AG10803 (cell line): ENCODE measurements around the gene GART.

Experiments
- DNase-seq: peaks from one replicate; pipeline ENCODE4 v3.0.0; 2010; ENCODE audit warnings: low read depth
- H3K4me3 ChIP-seq: 2 replicates; pipeline ENCODE4 v1.5.1; 2011; ENCODE audit warnings: mild to moderate bottlenecking, low read length, control low read depth
- TF ChIP-seq, protein P1 (sequence below): conservative IDR thresholded peaks from 2 replicates; pipeline ENCODE4 v1.5.1; 2011; ENCODE audit warnings: mild to moderate bottlenecking, low read length, control low read depth, inconsistent platforms

GART gene

GRCh38 chr21:33537212-33537611 is 4.7 kb downstream of the GART start:
- no peak for DNase-seq
- TF ChIP-seq, protein P1, sequence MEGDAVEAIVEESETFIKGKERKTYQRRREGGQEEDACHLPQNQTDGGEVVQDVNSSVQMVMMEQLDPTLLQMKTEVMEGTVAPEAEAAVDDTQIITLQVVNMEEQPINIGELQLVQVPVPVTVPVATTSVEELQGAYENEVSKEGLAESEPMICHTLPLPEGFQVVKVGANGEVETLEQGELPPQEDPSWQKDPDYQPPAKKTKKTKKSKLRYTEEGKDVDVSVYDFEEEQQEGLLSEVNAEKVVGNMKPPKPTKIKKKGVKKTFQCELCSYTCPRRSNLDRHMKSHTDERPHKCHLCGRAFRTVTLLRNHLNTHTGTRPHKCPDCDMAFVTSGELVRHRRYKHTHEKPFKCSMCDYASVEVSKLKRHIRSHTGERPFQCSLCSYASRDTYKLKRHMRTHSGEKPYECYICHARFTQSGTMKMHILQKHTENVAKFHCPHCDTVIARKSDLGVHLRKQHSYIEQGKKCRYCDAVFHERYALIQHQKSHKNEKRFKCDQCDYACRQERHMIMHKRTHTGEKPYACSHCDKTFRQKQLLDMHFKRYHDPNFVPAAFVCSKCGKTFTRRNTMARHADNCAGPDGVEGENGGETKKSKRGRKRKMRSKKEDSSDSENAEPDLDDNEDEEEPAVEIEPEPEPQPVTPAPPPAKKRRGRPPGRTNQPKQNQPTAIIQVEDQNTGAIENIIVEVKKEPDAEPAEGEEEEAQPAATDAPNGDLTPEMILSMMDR, result no peak

GRCh38 chr21:33531007-33531406 is 10.9 kb downstream of the GART start:
- DNase-seq, result no peak
- H3K4me3 ChIP-seq, result no peak overlapping the region
- TF ChIP-seq, protein P1, result no peak

More at GRCh38 chr21:33537212-33537611, 4.7 kb downstream of the GART start:
- no peak overlapping the region for H3K4me3 ChIP-seq

- TF ChIP-seq, protein P1, result no peak
- H3K4me3 ChIP-seq, result no peak overlapping the region
- no peak for DNase-seq
Observed at GRCh38 chr21:33522953-33523349, 19.0 kb downstream of the GART start.

DNA sequence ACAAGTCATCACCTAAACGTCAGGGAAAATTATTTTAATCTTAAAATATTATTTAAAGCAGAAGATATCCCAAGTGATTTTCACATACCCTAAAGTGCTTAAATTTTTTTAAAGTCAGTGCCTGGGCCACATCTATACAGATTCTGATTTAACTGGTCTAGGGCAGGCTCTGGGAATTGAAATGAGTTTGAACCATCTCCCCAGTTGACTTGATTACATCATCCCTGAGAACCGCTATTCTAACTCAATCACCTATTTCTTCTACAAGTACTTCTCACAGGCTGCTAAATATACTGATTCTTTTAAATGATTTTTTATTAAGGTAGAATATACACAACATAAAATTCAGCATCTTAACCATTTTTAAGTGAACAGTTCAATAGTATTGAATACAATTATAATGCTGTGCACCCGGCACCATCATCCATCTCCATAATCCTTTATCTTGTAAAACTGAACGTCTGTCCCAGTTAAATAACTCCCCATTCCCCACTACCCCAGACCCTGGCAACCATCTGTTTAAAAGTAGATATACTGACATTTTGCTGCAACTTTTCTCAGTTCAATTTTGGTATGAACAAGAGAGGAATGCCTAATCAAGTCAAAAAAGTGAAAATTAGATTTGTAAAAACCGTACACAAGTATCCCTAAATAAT is 19.5 kb downstream of the GART start:
- no peak overlapping the region for H3K4me3 ChIP-seq
- no peak for DNase-seq
- TF ChIP-seq, protein P1, result no peak

DNA sequence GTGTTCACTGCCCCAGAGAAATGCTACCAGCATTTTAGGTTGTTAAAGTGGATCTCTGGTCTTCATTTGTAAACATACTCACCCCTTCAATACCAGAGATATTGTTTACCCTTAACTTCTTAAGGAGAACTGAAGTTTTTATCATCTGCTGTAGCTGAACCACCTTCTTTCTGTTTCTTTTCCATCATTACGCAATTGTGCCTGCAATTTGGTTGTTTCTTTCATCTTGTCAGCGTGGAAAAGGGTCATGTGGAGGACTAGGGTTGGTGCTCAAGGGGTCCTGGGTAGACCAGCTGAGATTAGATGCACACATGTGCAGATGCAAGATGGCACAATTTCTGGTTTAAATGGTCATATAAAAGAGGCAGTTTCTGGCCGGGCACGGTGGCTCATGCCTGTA is 23.0 kb downstream of the GART start:
- no peak for DNase-seq
- TF ChIP-seq, protein P1, result no peak
- H3K4me3 ChIP-seq, result no peak overlapping the region

DNA sequence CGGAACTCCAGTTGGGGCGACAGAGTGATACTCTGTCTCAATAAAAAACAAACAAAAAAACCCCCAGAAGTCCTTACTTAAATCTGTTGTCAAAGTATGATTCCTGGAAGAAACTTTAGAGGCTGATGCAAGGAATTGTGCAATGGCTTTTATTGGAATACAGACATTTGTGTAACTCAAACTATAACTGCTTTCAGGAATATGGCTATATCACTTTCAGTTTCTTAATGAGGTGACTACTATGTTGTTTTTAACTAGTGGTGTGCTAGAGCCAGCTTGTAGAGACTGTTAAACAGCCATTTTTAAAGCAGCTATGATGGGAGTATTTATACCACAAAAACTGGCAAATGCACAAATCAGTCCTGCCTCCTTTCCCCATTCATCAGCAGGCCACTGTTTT is 27.7 kb downstream of the GART start:
- TF ChIP-seq, protein P1, result no peak
- peak; percentile 62 for DNase-seq
- H3K4me3 ChIP-seq, result no peak overlapping the region

DNA sequence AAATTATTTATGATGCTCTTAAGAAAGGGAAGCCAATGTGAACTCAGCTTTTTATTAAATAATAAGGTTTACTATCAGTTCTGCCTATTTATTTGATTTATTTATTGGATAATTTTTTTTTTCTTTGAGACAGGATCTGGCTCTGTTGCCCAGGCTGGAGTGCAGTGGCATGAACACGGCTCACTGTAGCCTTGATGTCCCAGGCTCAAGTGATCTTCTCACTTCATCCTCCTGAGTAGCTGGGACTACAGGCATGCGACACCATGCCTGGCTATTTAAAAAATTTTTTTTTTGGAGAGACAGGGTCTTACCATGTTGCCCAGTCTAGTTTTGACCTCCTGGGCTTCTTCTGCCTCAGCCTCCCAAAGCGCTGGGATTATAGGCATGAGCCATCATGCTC is 29.4 kb downstream of the GART start:
- TF ChIP-seq, protein P1, result no peak
- H3K4me3 ChIP-seq, result no peak overlapping the region
- DNase-seq, result no peak
